GM21390 (cell line): ENCODE results near the gene CISD2.
A peak's percentile ranks its signal among the peaks of the same experiment; 100 is the strongest.
"Not testable (repeated sequence)": the region's sequence is repeated elsewhere in the genome, so short reads cannot be mapped to it uniquely, and the experiment has no call there.

Source experiments
- ATAC-seq: cut with Tn5 transposase; IDR thresholded peaks from one replicate; pipeline ENCODE4 v1.9.1; 2021; ENCODE audit not compliant: unreplicated experiment

The CISD2 gene

GRCh38 chr4:102849579-102850104 is 19.1 kb upstream of the CISD2 start:
- no peak for ATAC-seq

GRCh38 chr4:102850370-102850769 is 18.4 kb upstream of the CISD2 start:
- no peak for ATAC-seq

GRCh38 chr4:102858828-102859464 is 9.8 kb upstream of the CISD2 start:
- no peak for ATAC-seq

- no peak for ATAC-seq
Observed at GRCh38 chr4:102860611-102861324, 8.0 kb upstream of the CISD2 start.

- ATAC-seq, result no peak
Observed at GRCh38 chr4:102862016-102862415, 6.8 kb upstream of the CISD2 start.

GRCh38 chr4:102862747-102863146 is 6.0 kb upstream of the CISD2 start:
- no peak for ATAC-seq

GRCh38 chr4:102865327-102865726 is 3.5 kb upstream of the CISD2 start:
- ATAC-seq, result not testable (repeated sequence)

GRCh38 chr4:102867278-102868152 is 1.3 kb upstream of the CISD2 start:
- ATAC-seq, result no peak

- ATAC-seq, result no peak
Observed at GRCh38 chr4:102868153-102868780, 525 bp upstream of the CISD2 start.

- ATAC-seq, result peak; percentile 21
Observed at GRCh38 chr4:102869569-102870197, 891 bp downstream of the CISD2 start.

- no peak for ATAC-seq
Observed at GRCh38 chr4:102871772-102872171, 3.0 kb downstream of the CISD2 start.

- not testable (repeated sequence) for ATAC-seq
Observed at GRCh38 chr4:102877477-102878106, 8.8 kb downstream of the CISD2 start.

- not testable (repeated sequence) for ATAC-seq
Observed at GRCh38 chr4:102878349-102878748, 9.6 kb downstream of the CISD2 start.

- ATAC-seq, result no peak
Observed at GRCh38 chr4:102878901-102879300, 10.1 kb downstream of the CISD2 start.

GRCh38 chr4:102881343-102881742 is 12.6 kb downstream of the CISD2 start:
- no peak for ATAC-seq

- no peak for ATAC-seq
Observed at GRCh38 chr4:102883278-102883677, 14.5 kb downstream of the CISD2 start.

- ATAC-seq, result not testable (repeated sequence)
Observed at GRCh38 chr4:102888570-102888969, 19.8 kb downstream of the CISD2 start.

GRCh38 chr4:102889866-102890265 is 21.1 kb downstream of the CISD2 start:
- not testable (repeated sequence) for ATAC-seq

- not testable (repeated sequence) for ATAC-seq
Observed at GRCh38 chr4:102896547-102896946, 27.8 kb downstream of the CISD2 start.

- not testable (repeated sequence) for ATAC-seq
Observed at GRCh38 chr4:102897610-102898009, 28.8 kb downstream of the CISD2 start.
